ENCODE results near the gene TSSC4. TPM values are rescaled to one million over a fixed set of nuclear protein-coding genes. Genes with fewer than 3 reads are reported as not detected.

Gene TSSC4
- total RNA-seq, 1 experiment from 2014 or later = 47.1 TPM

DNA sequence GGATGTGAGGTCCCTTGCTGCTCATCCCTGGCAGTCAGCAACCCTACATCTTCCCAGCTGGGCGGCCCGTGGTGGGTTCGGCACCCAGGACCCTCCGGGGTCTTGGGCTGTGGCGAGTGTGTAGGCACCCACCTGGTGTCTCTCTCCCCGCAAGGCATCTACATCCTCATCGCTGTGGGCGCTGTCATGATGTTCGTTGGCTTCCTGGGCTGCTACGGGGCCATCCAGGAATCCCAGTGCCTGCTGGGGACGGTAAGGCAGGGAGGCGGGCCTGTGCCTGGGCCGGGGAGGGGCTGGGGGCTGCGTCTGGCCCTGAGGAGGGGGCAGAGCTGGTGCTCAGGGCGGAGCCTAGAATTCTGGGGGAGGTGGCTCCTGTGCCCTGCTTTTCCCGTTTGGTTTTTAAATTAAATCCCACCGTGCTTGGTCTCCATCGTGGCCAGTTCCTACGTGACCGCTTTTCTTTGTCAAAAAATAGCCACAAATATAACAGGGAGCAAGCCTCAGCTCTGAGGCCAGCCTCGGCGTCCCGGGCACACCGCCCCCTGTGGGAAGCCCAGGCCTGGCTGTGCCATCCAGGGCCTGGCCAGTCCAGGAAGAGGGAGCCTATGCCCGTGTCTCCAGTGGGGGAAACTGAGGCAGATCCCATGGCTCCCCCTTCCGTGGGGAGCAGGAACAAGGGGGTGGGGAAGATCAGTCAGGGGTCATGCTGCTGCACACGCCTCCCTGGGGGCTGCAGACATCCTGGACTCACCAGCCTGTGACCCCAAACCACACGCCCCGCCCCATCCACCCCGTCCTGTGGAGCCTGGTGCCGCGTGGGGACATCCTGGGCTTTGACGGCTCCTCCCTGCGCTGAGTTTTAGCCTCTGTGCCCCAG, 6.4 kb upstream of the TSSC4 start:
- Histone ChIP-seq H3K79me2 (ENCODE audit: insufficient read depth, low read length) (peaks cover 53% of the 10 kb centered on the region), H3K36me3 (ENCODE audit: control insufficient read depth in 1 of 2, insufficient read depth in 2 of 2, low read length in 2 of 2) (peaks cover 13 to 15% of the 10 kb centered on the region in 2 experiments; a peak in 3 of 4 replicates), H3K27me3 (ENCODE audit: insufficient read depth, low read length) (no peaks in the 10 kb centered on the region), H3K4me3 (replicated peaks in 1 of 2; ENCODE audit: low read depth in 1 of 2, low read length in 2 of 2) (no peak overlapping the region), H3K9me3 (ENCODE audit: control insufficient read depth in 1 of 2, insufficient read depth in 1 of 2, low read depth in 1 of 2, low read length in 2 of 2) (no peaks in the 10 kb centered on the region), H3K9me2 (ENCODE audit: insufficient read depth) (no peaks in the 10 kb centered on the region), H2AFZ (ENCODE audit: low read depth, low read length, poor library complexity, severe bottlenecking) (no peak overlapping the region), H3K4me2 (ENCODE audit: low read length) (no peak overlapping the region), H4K20me1 (ENCODE audit: insufficient read depth) (no peaks in the 10 kb centered on the region), H3K9ac (ENCODE audit: low read length) (no peak overlapping the region), H3K4me1 (ENCODE audit: control insufficient read depth in 1 of 2, insufficient read depth in 2 of 2, low read length in 2 of 2) (peaks cover 13 to 29% of the 10 kb centered on the region in 2 experiments), H3K27ac (ENCODE audit: low read depth, low read length) (no peak overlapping the region)
- intact Hi-C loops (cut with micrococcal nuclease) = no loop called here
- no peak for DNase-seq (ENCODE audit: low read depth, low spot score)
- no peak for ATAC-seq
- BruUV-seq (replicated peaks) = no TSS peak
- RAD21 ChIA-PET (ENCODE audit: low non-redundant PET in 1 of 2, low total read pairs in 2 of 2, uncharacterized antibody in 2 of 2, unreplicated experiment in 2 of 2) = no interaction called here
- TF ChIP-seq FOSL1 (IDR thresholded peaks at IDR 0.05; ENCODE audit: low read depth) (no peak), YY1 (IDR thresholded peaks at IDR 0.05; ENCODE audit: extremely low read depth, insufficient replicate concordance, low read depth, low read length) (no peak), TCF7L2 (IDR thresholded peaks at IDR 0.05; ENCODE audit: borderline replicate concordance, extremely low read depth, insufficient read depth, insufficient read length) (no peak)
- TF ChIP-seq, protein P1, sequence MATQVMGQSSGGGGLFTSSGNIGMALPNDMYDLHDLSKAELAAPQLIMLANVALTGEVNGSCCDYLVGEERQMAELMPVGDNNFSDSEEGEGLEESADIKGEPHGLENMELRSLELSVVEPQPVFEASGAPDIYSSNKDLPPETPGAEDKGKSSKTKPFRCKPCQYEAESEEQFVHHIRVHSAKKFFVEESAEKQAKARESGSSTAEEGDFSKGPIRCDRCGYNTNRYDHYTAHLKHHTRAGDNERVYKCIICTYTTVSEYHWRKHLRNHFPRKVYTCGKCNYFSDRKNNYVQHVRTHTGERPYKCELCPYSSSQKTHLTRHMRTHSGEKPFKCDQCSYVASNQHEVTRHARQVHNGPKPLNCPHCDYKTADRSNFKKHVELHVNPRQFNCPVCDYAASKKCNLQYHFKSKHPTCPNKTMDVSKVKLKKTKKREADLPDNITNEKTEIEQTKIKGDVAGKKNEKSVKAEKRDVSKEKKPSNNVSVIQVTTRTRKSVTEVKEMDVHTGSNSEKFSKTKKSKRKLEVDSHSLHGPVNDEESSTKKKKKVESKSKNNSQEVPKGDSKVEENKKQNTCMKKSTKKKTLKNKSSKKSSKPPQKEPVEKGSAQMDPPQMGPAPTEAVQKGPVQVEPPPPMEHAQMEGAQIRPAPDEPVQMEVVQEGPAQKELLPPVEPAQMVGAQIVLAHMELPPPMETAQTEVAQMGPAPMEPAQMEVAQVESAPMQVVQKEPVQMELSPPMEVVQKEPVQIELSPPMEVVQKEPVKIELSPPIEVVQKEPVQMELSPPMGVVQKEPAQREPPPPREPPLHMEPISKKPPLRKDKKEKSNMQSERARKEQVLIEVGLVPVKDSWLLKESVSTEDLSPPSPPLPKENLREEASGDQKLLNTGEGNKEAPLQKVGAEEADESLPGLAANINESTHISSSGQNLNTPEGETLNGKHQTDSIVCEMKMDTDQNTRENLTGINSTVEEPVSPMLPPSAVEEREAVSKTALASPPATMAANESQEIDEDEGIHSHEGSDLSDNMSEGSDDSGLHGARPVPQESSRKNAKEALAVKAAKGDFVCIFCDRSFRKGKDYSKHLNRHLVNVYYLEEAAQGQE (IDR thresholded peaks at IDR 0.05; ENCODE audit: low read depth) = no peak
- TF ChIP-seq, protein P2, sequence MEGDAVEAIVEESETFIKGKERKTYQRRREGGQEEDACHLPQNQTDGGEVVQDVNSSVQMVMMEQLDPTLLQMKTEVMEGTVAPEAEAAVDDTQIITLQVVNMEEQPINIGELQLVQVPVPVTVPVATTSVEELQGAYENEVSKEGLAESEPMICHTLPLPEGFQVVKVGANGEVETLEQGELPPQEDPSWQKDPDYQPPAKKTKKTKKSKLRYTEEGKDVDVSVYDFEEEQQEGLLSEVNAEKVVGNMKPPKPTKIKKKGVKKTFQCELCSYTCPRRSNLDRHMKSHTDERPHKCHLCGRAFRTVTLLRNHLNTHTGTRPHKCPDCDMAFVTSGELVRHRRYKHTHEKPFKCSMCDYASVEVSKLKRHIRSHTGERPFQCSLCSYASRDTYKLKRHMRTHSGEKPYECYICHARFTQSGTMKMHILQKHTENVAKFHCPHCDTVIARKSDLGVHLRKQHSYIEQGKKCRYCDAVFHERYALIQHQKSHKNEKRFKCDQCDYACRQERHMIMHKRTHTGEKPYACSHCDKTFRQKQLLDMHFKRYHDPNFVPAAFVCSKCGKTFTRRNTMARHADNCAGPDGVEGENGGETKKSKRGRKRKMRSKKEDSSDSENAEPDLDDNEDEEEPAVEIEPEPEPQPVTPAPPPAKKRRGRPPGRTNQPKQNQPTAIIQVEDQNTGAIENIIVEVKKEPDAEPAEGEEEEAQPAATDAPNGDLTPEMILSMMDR (IDR thresholded peaks at IDR 0.05 in 2 of 3, conservative IDR thresholded peaks at IDR 0.05 in 1 of 3; ENCODE audit: borderline replicate concordance in 1 of 3, insufficient read depth in 1 of 3, low read depth in 2 of 3, low read length in 2 of 3) = peak in 1 of 3 experiments; percentile 21; a peak in 1 of 6 replicates
- POLR2A ChIA-PET = no interaction called here
- CTCF ChIA-PET = no interaction called here

Measured in HCT116 (cell line).